ENCODE data around the gene DHX57.
"Not testable (repeated sequence)": the region's sequence is repeated elsewhere in the genome, so short reads cannot be mapped to it uniquely, and the experiment has no call there.

Gene DHX57

GRCh38 chr2:38797953-38798352 lies 77.8 kb downstream of the DHX57 start:
- no peak for DNase-seq (ENCODE audit: low read depth in 1 of 2, low spot score in 1 of 2)

- no peak for DNase-seq (ENCODE audit: low read depth in 1 of 2, low spot score in 1 of 2)
Measured at GRCh38 chr2:38797250-38797676, 78.5 kb downstream of the DHX57 start.

- not testable (repeated sequence) for DNase-seq (ENCODE audit: low read depth in 1 of 2, low spot score in 1 of 2)
Measured at GRCh38 chr2:38795016-38795415, 80.7 kb downstream of the DHX57 start.

GRCh38 chr2:38794235-38794946 lies 81.3 kb downstream of the DHX57 start:
- no peak for DNase-seq (ENCODE audit: low read depth in 1 of 2, low spot score in 1 of 2)

- no peak for DNase-seq (ENCODE audit: low read depth in 1 of 2, low spot score in 1 of 2)
Measured at GRCh38 chr2:38793511-38793910, 82.2 kb downstream of the DHX57 start.

GRCh38 chr2:38792751-38793150 lies 83.0 kb downstream of the DHX57 start:
- DNase-seq (ENCODE audit: low read depth in 1 of 2, low spot score in 1 of 2) = no peak

- DNase-seq (ENCODE audit: low read depth in 1 of 2, low spot score in 1 of 2) = not testable (repeated sequence)
Measured at GRCh38 chr2:38792321-38792720, 83.4 kb downstream of the DHX57 start.

- no peak for DNase-seq (ENCODE audit: low read depth in 1 of 2, low spot score in 1 of 2)
Measured at GRCh38 chr2:38791744-38792143, 84.0 kb downstream of the DHX57 start.

- no peak for DNase-seq (ENCODE audit: low read depth in 1 of 2, low spot score in 1 of 2)
Measured at GRCh38 chr2:38789691-38790090, 86.0 kb downstream of the DHX57 start.

- no peak for DNase-seq (ENCODE audit: low read depth in 1 of 2, low spot score in 1 of 2)
Measured at GRCh38 chr2:38788306-38788705, 87.4 kb downstream of the DHX57 start.

GRCh38 chr2:38783586-38783985 lies 92.1 kb downstream of the DHX57 start:
- DNase-seq (ENCODE audit: low read depth in 1 of 2, low spot score in 1 of 2) = no peak

GRCh38 chr2:38778687-38779082 lies 97.0 kb downstream of the DHX57 start:
- no peak for DNase-seq (ENCODE audit: low read depth in 1 of 2, low spot score in 1 of 2)

GRCh38 chr2:38776531-38776930 lies 99.2 kb downstream of the DHX57 start:
- DNase-seq (ENCODE audit: low read depth in 1 of 2, low spot score in 1 of 2) = no peak

- DNase-seq (ENCODE audit: low read depth in 1 of 2, low spot score in 1 of 2) = no peak
Measured at GRCh38 chr2:38775921-38776225, 99.9 kb downstream of the DHX57 start.

GRCh38 chr2:38775097-38775920 lies 100.4 kb downstream of the DHX57 start:
- no peak for DNase-seq (ENCODE audit: low read depth in 1 of 2, low spot score in 1 of 2)

- no peak for DNase-seq (ENCODE audit: low read depth in 1 of 2, low spot score in 1 of 2)
Measured at GRCh38 chr2:38771632-38772031, 104.1 kb downstream of the DHX57 start.

- no peak for DNase-seq (ENCODE audit: low read depth in 1 of 2, low spot score in 1 of 2)
Measured at GRCh38 chr2:38765551-38765950, 110.2 kb downstream of the DHX57 start.

- no peak for DNase-seq (ENCODE audit: low read depth in 1 of 2, low spot score in 1 of 2)
Measured at GRCh38 chr2:38765149-38765548, 110.6 kb downstream of the DHX57 start.

- no peak for DNase-seq (ENCODE audit: low read depth in 1 of 2, low spot score in 1 of 2)
Measured at GRCh38 chr2:38763728-38764127, 112.0 kb downstream of the DHX57 start.

- DNase-seq (ENCODE audit: low read depth in 1 of 2, low spot score in 1 of 2) = no peak
Measured at GRCh38 chr2:38763228-38763627, 112.5 kb downstream of the DHX57 start.

- not testable (repeated sequence) for DNase-seq (ENCODE audit: low read depth in 1 of 2, low spot score in 1 of 2)
Measured at GRCh38 chr2:38755891-38756290, 119.8 kb downstream of the DHX57 start.

GRCh38 chr2:38754506-38754905 lies 121.2 kb downstream of the DHX57 start:
- no peak for DNase-seq (ENCODE audit: low read depth in 1 of 2, low spot score in 1 of 2)

- no peak for DNase-seq (ENCODE audit: low read depth in 1 of 2, low spot score in 1 of 2)
Measured at GRCh38 chr2:38754049-38754448, 121.7 kb downstream of the DHX57 start.

Data from activated T-helper 1 cell treated with anti-CD3 and anti-CD28 coated beads, Interleukin-2, amount 50 U/mL, for 16 hours (primary cell).